Loucy (cell line): ENCODE results near the gene LOC101059915.
"Not testable (repeated sequence)": the region's sequence is repeated elsewhere in the genome, so short reads cannot be mapped to it uniquely, and the experiment has no call there.

ENCODE experiments used
- CTCF ChIP-seq: fragments of 200-600 bp; sonication (generic); conservative IDR thresholded peaks from 2 replicates; pipeline ENCODE4 v1.5.1; 2014; ENCODE audit warnings: mild to moderate bottlenecking, antibody characterized with exemption, low read length
- EZH2phosphoT487 ChIP-seq: fragments of 200-600 bp; IDR thresholded peaks from 2 replicates; pipeline ENCODE4 v1.6.1; 2018; ENCODE audit warnings: antibody characterized with exemption, mild to moderate bottlenecking, moderate library complexity, borderline replicate concordance

- not testable (repeated sequence) for TF ChIP-seq CTCF, EZH2phosphoT487
These were observed 4.1 kb upstream of the LOC101059915 start for GRCh38 chrX:71663238-71663637.
